OCI-LY1 (cell line): ENCODE data around the gene RPA1.

Experiments used
- EZH2 ChIP-seq: fragments of 200-600 bp; sonication (generic), shearing (Covaris generic); IDR thresholded peaks from 2 replicates; pipeline ENCODE4 v1.8.0; 2017; ENCODE audit warnings: borderline replicate concordance, mixed run types, mild to moderate bottlenecking, antibody characterized with exemption, low read length, moderate library complexity, mixed read lengths
- TF ChIP-seq, protein P1 (sequence below): fragments of 200-600 bp; sonication (generic), shearing (Covaris generic); IDR thresholded peaks from 2 replicates; pipeline ENCODE4 v1.5.1; 2017; ENCODE audit warnings: mild to moderate bottlenecking, antibody characterized with exemption, low read length, moderate library complexity, mixed read lengths

DNA sequence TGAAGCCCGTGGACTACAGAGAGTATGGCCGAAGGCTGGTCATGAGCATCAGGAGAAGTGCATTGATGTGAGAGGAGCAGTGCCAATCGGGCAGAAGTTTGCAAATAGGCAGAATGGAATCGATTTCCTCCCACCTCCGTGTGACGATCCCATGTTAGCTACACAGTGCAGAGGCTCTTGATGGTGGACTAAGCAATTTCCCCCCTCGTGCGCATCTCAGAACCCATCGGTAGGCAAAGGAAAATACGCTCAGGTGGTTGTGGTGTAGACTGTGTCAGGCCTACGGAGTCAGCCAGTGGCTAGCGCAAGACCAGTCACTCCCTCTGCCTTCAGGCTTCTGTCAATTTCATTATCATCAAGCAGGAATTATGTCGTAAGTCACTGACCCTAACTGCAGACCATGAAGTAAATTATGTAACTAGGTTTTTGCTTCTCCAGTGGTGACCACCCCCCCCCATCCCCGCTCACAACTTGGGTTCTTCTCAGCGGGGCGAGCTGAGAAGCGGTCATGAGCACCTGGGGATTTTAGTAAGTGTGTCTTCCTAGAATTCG, 67.4 kb downstream of the RPA1 start:
- no peak for TF ChIP-seq EZH2
- TF ChIP-seq, protein P1, sequence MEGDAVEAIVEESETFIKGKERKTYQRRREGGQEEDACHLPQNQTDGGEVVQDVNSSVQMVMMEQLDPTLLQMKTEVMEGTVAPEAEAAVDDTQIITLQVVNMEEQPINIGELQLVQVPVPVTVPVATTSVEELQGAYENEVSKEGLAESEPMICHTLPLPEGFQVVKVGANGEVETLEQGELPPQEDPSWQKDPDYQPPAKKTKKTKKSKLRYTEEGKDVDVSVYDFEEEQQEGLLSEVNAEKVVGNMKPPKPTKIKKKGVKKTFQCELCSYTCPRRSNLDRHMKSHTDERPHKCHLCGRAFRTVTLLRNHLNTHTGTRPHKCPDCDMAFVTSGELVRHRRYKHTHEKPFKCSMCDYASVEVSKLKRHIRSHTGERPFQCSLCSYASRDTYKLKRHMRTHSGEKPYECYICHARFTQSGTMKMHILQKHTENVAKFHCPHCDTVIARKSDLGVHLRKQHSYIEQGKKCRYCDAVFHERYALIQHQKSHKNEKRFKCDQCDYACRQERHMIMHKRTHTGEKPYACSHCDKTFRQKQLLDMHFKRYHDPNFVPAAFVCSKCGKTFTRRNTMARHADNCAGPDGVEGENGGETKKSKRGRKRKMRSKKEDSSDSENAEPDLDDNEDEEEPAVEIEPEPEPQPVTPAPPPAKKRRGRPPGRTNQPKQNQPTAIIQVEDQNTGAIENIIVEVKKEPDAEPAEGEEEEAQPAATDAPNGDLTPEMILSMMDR: no peak
